ENCODE measurements around the gene HMGXB3.

The HMGXB3 gene

GRCh38 chr5:150057052-150057451 is 56.5 kb downstream of the HMGXB3 start:
- Histone ChIP-seq H3F3A (ENCODE audit: insufficient read depth, low read length) (no peaks in the 10 kb centered on the region), H3K4me3 (ENCODE audit: low read length) (no peak overlapping the region), H3K9me2 (replicated peaks; ENCODE audit: insufficient read depth, low read length) (no peaks in the 10 kb centered on the region), H3K27ac (ENCODE audit: low read length) (no peak overlapping the region), H3K79me2 (ENCODE audit: low read length) (no peaks in the 10 kb centered on the region), H3K27me3 (replicated peaks; ENCODE audit: insufficient read depth, low read length) (no peaks in the 10 kb centered on the region), H2AFZ (ENCODE audit: low read length) (no peak overlapping the region), H3K4me2 (ENCODE audit: low read depth, low read length) (no peak overlapping the region), H3K4me1 (ENCODE audit: low read length) (no peaks in the 10 kb centered on the region), H3K9ac (ENCODE audit: low read length) (no peak overlapping the region), H3K36me3 (replicated peaks; ENCODE audit: insufficient read depth, low read length) (no peaks in the 10 kb centered on the region), H3K9me3 (replicated peaks; ENCODE audit: insufficient read depth, low read length) (no peaks in the 10 kb centered on the region), H4K20me1 (ENCODE audit: insufficient read depth, low read length) (no peaks in the 10 kb centered on the region)
- DNase-seq, result no peak
- TF ChIP-seq CTCF (IDR thresholded peaks at IDR 0.05; ENCODE audit: low read length) (no peak), EZH2 (optimal IDR thresholded peaks at IDR 0.05; ENCODE audit: low read depth, low read length) (no peak), EZH2phosphoT487 (IDR thresholded peaks at IDR 0.05; ENCODE audit: low read length) (no peak)

- H3K4me1 ChIP-seq (ENCODE audit: low read length), result no peaks in the 10 kb centered on the region
- no peak overlapping the region for H2AFZ ChIP-seq (ENCODE audit: low read length)
- H3K9me2 ChIP-seq (replicated peaks; ENCODE audit: insufficient read depth, low read length), result no peaks in the 10 kb centered on the region
- H3K4me2 ChIP-seq (ENCODE audit: low read depth, low read length), result no peak overlapping the region
- H3K9ac ChIP-seq (ENCODE audit: low read length), result no peak overlapping the region
- no peak for TF ChIP-seq CTCF (IDR thresholded peaks at IDR 0.05; ENCODE audit: low read length)
- H3F3A ChIP-seq (ENCODE audit: insufficient read depth, low read length), result no peaks in the 10 kb centered on the region
- H3K4me3 ChIP-seq (ENCODE audit: low read length), result no peak overlapping the region
- H3K27ac ChIP-seq (ENCODE audit: low read length), result no peak overlapping the region
- H4K20me1 ChIP-seq (ENCODE audit: insufficient read depth, low read length), result no peaks in the 10 kb centered on the region
- no peak for DNase-seq
- no peaks in the 10 kb centered on the region for H3K36me3 ChIP-seq (replicated peaks; ENCODE audit: insufficient read depth, low read length)
- no peaks in the 10 kb centered on the region for H3K27me3 ChIP-seq (replicated peaks; ENCODE audit: insufficient read depth, low read length)
- H3K79me2 ChIP-seq (ENCODE audit: low read length), result no peaks in the 10 kb centered on the region
- H3K9me3 ChIP-seq (replicated peaks; ENCODE audit: insufficient read depth, low read length), result no peaks in the 10 kb centered on the region
These were observed 57.0 kb downstream of the HMGXB3 start for GRCh38 chr5:150057511-150057910.

- DNase-seq, result no peak
These were observed 57.5 kb downstream of the HMGXB3 start for GRCh38 chr5:150057996-150058395.

More at GRCh38 chr5:150057996-150058395, 57.5 kb downstream of the HMGXB3 start:
- Histone ChIP-seq H3K9me3 (replicated peaks; ENCODE audit: insufficient read depth, low read length) (no peaks in the 10 kb centered on the region), H3K4me3 (ENCODE audit: low read length) (no peak overlapping the region), H3K79me2 (ENCODE audit: low read length) (no peaks in the 10 kb centered on the region), H2AFZ (ENCODE audit: low read length) (no peak overlapping the region), H3F3A (ENCODE audit: insufficient read depth, low read length) (no peaks in the 10 kb centered on the region), H3K9ac (ENCODE audit: low read length) (no peak overlapping the region), H3K27ac (ENCODE audit: low read length) (no peak overlapping the region), H4K20me1 (ENCODE audit: insufficient read depth, low read length) (no peaks in the 10 kb centered on the region), H3K4me1 (ENCODE audit: low read length) (no peaks in the 10 kb centered on the region), H3K27me3 (replicated peaks; ENCODE audit: insufficient read depth, low read length) (no peaks in the 10 kb centered on the region), H3K4me2 (ENCODE audit: low read depth, low read length) (no peak overlapping the region), H3K36me3 (replicated peaks; ENCODE audit: insufficient read depth, low read length) (no peaks in the 10 kb centered on the region), H3K9me2 (replicated peaks; ENCODE audit: insufficient read depth, low read length) (no peaks in the 10 kb centered on the region)
- TF ChIP-seq EZH2phosphoT487 (IDR thresholded peaks at IDR 0.05; ENCODE audit: low read length) (no peak), EZH2 (optimal IDR thresholded peaks at IDR 0.05; ENCODE audit: low read depth, low read length) (no peak), CTCF (IDR thresholded peaks at IDR 0.05; ENCODE audit: low read length) (no peak)

All from MM.1S (cell line).